GM12873 (cell line): Measurements from ENCODE around the gene MDGA2.

ENCODE experiments used
- TF ChIP-seq, protein P1 (sequence below): IDR thresholded peaks from 2 replicates; pipeline ENCODE4 v1.5.1; 2012; ENCODE audit warnings: low read depth, mild to moderate bottlenecking, moderate library complexity, low read length, control low read depth; ENCODE audit not compliant: insufficient read depth; ENCODE audit errors: missing control alignments

Gene MDGA2

DNA sequence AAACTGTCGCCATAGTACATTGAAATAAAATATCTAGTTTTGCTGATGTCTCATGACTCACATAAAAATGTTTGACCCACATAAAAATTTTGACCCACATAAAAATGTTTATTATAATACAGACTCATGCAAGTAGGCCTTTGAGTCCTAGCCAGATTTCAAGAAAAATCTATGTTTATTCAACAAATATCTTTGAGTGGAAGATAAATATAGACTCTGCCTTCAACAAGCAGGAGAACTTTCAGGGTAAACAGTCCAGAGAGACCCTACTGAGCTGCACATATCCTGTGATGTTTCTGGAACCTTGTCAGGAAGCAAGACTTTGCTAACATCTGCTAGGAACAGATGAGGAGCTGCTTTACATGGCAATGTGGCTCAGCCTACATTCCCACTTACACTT, 283.1 kb downstream of the MDGA2 start:
- TF ChIP-seq, protein P1, sequence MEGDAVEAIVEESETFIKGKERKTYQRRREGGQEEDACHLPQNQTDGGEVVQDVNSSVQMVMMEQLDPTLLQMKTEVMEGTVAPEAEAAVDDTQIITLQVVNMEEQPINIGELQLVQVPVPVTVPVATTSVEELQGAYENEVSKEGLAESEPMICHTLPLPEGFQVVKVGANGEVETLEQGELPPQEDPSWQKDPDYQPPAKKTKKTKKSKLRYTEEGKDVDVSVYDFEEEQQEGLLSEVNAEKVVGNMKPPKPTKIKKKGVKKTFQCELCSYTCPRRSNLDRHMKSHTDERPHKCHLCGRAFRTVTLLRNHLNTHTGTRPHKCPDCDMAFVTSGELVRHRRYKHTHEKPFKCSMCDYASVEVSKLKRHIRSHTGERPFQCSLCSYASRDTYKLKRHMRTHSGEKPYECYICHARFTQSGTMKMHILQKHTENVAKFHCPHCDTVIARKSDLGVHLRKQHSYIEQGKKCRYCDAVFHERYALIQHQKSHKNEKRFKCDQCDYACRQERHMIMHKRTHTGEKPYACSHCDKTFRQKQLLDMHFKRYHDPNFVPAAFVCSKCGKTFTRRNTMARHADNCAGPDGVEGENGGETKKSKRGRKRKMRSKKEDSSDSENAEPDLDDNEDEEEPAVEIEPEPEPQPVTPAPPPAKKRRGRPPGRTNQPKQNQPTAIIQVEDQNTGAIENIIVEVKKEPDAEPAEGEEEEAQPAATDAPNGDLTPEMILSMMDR: no peak

DNA sequence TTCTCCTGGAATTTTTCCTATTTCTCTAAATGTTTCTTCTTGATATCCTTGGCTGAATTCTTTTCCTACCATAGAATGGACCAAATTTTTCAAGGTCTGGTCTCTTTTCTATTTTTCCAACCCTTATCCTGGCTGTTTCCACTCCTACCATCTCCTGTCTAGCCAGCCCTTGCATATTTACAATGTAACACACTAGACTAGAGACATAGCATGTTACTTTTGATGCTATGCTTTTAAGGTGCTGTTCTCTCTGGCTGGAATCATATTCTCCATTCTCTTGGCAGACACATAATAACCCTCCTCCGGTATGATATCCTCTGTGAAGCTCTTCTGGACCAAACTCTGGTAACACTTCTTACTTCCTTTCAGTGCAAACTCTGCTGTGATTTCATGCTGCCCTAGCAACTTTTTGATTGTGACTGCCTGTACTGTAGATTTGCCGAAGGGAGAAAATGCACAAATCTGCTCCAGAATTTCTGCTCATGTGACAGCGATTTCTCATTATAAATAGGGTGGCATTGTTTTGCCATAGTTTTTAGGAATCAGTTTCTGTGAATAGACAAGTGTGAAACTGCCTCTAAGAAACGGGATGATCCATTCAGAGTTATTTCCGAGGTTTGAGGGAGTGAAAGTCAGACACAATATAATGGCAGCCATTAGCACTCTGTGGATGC, 284.4 kb downstream of the MDGA2 start:
- TF ChIP-seq, protein P1: no peak

DNA sequence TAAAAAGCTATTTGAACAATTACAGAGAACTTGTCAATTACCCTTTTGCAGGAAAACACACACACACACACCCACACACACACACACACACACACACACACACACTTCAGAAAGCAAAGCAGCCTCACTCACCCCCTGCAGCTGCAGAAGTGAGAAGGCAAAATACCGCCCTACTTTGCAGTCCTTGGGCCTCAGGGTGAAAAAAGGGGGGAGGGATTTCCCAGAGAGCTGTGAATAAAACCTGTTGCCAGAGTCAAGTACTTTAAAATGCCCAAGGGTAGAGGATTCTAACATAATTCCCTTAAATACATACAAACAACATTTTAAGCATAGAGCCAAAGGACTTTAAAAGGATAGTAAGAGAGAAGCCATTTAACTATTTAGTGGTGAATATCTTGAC, 285.9 kb downstream of the MDGA2 start:
- TF ChIP-seq, protein P1: no peak

DNA sequence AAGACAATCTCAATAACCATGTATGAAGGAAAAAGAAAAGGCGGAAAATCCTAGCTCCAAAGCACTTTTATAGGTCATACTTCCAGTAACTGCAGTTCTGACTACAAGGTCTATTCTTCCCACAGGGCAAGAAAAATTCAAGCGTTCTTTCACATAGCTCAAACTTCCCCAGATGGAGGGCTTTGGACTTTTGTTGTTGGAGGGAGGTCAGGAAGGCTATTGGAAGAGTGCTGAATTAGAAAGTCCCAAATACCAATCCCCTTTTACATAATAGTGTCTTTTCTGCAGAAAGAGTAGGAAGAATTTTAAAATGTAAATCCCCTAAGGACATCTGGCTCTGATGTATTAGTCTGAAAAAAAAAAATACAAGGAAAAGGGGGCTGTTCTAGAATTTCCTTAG, 309.4 kb downstream of the MDGA2 start:
- TF ChIP-seq, protein P1: no peak

DNA sequence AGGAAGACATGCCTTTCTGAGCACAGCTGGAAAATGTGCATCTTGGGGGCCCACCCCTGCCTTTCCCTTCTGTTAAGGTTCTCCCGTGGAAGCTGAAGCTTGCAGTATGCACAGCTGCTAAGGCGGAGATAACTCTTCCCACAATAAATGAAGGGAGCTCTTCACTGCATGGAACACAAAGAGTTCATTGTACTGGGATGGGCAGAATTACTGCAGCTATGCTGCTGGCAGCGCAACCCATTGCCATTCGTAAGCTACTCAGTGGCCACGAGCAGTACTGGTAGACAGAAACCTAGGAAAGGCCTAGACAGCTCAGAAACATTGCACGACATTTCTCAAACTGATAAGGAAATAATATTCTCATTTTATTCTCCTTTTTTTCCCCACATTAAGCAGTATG, 310.2 kb downstream of the MDGA2 start:
- TF ChIP-seq, protein P1: no peak

DNA sequence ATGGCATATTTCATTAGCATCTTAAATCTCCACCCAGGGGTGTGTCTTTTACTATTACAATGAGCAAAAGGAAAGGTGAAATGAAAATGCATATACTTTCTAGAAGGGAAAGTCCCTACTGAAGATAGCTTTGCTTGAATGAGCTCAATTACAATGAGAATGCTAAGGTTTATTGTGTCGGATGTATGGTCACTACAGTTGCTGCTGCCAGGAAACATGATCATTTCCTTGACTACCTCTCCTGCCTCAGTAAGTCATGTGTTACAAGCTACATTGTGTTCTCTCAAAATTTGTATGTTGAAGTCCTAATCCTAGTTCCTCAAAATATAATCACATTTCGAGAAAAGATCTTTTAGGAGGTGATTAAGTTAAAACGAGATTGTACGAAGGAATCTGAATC, 322.2 kb downstream of the MDGA2 start:
- TF ChIP-seq, protein P1: no peak

DNA sequence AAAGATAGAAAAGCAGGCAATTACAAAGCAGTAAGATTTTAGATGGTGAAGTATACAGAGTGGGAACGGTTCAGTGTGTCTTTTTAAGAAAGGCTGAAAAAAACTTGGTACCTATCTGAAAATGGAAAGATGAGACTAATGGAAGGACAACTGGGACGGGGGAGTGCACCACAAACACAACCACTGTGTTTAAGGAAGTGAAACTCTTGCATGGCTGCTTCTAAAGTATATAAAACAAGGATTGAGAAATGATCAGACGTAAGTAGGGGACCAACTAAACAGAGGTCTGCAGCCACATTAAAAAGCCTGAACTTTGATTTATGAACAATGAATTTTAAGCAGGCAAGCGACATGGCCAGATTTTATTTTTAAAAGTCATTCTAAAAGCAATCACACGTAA, 328.6 kb downstream of the MDGA2 start:
- TF ChIP-seq, protein P1: no peak
